DMS 273 (cell line): ENCODE results near the gene WNT6.

Source experiments
- DNase-seq: peaks from one replicate; lab custom pipeline; 2025; ENCODE audit not compliant: unreplicated experiment; lab: John Stamatoyannopoulos, UW

The WNT6 gene

DNA sequence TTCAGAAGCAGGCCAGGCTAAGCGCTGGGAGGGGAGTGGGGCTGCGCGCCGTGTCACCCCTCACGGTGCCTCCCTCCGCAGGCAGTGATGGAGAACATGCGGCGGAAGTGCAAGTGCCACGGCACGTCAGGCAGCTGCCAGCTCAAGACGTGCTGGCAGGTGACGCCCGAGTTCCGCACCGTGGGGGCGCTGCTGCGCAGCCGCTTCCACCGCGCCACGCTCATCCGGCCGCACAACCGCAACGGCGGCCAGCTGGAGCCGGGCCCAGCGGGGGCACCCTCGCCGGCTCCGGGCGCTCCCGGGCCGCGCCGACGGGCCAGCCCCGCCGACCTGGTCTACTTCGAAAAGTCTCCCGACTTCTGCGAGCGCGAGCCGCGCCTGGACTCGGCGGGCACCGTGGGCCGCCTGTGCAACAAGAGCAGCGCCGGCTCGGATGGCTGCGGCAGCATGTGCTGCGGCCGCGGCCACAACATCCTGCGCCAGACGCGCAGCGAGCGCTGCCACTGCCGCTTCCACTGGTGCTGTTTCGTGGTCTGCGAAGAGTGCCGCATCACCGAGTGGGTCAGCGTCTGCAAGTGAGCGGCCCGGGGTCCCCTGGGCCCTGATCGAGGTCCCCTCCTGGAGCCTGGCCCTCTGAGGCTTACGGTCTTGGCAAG is 33.2 kb downstream of the WNT6 start:
- DNase-seq, result peak; percentile 89

DNA sequence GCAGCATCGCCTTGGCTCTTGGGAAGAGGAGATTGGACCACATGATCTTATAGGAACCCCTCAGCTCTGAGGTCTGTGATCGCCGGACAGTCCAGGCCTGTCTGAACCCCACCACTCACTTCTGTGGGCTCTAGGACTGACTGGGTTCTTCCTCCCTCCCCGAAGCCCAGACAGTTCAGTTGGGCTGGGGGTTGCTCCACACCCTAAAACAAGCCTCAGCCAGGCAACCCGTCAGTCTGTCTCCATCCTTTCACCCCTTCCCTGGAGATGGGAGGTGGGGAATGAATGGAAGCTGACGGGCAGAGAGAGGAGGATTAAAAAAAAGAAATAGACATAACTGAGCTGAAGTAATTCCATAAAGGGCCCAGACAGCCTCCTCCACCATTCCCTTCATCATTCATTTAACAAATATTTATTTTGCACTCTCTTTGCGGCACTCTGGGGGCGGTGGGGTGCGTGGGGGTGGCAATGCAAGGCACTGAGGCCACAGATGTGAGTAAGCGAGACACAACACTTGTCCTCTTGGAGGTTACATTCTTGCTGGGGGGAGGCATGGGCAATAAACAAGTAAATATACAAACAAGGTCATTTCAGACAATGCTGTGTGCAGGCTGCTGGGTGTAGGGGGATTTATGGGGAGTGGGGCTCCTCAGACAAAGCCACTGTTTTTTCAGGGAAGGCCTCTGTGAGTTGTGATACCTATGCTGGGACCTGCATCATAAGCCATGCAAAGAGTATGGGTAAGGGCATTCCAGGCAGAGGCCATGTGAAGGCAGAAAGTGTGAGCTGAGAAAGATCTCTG is 33.9 kb downstream of the WNT6 start:
- no peak for DNase-seq

DNA sequence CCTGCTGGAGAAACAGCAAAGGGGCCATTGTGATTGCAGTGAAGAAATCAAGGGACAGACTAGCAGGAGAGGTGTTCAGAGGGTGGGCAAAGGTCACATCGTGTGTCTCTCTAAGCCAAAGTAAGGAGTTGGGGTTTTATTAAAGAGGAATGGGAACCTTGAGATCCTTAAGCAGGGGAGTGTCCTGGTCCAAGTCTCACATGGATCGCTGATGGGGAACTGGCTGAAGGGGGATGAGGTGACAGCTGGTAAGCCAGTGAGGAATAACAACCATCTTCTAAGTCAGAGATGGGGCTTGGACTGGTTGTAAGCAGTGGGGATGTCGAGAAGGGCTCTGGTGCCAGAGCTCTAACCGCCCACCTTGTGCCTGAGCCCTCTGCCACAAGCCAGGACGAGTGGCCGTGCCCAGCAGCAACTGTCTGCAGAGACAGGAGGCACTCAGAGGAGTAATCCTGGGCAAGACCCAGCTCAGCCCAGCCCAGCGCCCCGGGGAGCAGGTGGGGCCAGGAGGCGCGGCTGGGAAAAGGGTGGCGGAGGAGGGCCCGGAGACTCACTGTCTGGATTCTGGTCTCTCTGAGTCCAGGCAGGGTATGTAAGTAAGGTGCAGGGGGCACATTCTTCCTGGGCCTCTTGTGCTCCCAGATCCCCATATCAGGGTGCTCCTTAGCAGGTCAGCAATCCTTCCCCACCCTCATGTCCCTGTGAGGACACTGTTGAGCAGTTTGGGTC is 34.7 kb downstream of the WNT6 start:
- peak; percentile 51 for DNase-seq

DNA sequence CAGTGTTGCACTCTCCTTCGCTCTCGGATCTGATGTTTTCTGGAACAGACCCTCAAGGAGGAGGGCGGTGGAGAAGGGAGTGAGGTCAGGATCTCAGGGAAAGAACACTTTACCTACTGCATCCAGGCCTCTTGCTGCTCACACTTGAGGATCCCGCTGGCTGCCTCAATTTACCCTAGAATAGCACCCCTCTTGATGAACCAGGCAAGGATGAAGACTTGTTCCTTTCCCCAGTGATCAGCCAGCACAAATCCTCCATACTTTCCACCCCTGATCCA is 35.2 kb downstream of the WNT6 start:
- no peak for DNase-seq

DNA sequence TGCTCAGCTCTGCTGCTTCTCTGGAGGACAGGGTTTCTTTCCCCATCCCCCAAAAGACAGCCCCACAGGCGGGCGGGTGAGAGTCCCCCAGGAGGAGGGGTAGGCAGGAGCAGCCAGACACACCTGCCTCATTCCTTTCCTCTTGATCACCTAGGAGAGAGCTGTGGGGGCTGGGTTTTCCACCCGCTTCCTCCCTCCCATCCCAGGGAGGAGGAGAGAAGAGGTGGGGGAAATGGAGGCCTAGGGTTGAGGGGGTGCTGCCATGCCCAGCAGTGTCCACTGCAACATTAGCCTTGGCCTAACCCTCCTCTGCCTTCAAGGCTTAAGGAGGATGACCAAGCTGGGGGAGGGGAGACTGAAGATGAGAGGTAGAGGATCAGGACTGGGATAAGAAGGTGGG is 35.7 kb downstream of the WNT6 start:
- DNase-seq, result no peak

DNA sequence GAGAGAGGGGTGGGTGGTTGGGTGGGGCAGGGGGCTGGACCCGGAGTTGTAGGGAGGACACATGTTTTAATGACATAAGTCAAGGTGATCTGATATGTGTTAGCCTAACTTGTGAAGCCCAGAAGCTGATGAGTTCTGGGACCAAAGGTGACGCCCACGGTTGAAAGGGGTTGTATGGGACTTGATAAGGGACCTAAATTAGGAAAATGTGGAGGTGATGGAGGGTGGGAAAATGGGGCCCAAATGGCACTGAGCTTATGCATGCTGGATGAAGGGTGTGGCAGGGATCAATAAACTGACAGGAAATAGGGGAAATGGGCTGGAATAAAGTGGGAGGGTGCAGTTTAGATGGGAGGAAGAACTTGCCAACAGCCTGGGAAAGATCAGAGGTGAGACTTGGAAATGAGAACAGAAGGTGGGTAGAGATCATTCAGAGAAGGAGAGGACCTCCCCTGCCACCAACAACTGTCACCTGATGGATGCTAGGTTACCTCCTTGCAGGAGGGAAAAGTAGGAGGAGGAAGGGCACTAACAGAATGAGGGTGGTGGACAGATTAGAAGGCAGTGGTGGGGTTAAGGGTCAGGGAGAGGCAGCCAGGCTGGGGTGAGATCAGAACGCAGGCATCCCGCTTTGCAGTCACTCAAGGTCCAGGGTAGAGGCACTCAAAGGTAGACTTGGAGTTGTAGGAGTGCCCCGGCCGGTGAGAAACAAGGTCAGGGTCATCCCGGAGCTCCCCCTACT is 36.3 kb downstream of the WNT6 start:
- no peak for DNase-seq

DNA sequence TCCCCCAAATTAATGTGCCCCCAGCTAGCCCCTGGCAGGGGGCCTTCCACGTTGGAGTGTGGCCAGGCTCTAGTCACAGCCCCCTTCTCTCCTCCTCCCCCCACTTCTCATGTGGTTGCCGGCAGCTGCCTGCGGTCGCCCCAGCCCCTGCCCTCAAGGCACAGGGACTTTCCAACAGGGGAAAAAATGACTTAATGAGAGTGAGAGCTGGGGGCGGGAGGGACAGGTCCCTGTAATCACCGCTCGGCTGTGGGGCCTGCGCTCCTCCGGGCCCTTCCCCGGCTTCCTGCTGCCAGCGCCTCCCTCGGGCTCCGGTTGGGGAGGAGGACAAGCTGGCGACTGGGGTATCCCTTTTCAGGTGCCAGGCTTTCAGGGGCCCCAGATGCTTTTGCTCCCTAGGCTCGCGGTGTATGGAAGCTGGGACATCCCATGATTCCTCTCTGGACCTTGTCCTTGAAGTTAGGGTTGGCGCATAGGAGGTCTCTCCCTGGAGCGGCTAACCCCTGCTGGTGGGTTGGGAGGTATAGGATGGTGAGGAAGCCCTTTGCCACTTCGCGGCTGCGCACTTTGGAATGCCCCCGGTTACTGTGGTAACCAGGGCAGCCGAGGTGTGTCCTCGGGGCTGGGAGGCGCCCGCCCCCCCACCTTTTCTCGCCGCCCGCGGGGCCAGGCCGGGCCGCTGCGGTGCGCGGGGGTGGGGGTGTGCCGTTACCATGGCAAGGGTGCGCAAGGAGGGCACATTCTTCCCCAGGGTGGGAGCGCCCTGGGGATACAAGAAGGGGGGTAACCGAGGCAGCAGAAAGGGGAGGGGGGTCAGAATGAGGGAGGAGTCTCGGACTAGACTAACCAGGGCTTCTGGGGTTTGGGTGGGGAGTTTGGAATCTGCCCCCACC is 37.1 kb downstream of the WNT6 start:
- DNase-seq, result peak; percentile 92

DNA sequence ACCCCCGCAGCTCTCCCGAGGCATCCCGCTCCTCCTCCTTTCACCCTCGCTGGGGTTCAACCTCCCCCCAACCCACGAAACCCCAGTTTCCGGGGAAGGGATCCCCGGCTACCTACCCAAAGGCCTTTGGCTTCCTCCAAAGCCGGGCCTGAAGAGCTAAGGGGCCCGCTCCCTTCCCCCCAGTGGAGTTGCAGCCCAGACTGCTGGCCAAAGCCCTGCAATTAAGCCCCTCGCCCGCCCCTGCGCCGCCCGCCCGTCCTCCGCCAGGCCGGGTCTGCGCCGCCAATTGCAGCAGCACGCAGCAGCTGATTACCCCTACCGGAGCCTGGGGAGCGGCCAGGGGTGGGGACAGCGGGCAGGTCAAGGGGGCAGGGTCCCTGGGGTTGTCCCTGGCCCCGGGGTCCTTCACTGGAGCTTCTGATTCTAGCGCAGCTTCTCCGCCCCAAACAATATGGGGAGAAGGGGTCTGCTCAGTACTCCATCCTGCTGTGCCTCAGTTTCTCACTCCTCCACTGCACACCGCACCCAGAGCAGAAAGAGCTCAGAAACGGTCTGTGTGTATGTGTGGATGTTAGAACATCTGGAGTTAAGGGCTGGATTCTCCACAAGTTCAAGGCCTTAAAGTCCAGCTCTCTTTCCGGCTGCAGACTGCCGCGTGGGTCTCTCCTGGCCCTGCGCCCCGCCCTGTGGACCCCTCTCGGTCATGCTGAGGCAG is 37.9 kb downstream of the WNT6 start:
- no peak for DNase-seq

DNA sequence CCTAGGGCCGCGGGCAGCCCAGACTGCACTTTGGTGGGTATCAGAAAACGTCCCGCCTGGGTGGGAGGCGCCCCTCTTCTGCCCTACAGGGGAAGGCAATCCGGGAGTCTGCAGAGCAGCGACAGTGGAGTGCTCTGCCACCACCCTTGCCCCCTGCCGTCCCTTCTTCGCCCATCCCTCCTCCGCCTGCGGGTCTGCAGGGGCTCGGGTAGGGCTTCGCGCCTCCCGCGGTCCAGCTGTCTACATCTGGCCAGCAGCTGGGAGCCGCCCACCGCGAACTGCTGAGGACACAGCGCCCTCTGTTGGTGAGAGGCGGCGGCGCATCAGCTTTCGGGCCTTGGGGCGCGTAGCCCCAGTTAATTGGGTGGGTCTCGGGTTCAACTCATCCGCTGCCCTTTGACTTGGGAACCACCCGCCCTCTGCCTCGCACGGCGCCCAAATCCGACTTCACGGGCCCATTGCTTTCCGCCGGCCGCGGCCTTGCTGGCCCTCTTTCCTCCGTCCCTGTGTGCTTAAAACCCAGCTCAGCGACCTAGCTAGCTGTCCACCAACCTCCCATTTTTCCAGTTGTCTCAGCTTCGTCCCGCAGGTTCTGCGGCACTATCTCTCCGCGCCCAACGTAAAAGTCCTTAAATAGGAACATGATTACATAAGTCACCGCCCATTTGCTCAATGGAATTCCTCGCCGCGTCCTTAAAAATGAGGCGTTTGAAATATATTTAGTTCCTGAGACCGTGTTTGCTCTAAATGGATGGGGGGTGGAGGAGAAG is 38.7 kb downstream of the WNT6 start:
- DNase-seq, result peak; percentile 82

DNA sequence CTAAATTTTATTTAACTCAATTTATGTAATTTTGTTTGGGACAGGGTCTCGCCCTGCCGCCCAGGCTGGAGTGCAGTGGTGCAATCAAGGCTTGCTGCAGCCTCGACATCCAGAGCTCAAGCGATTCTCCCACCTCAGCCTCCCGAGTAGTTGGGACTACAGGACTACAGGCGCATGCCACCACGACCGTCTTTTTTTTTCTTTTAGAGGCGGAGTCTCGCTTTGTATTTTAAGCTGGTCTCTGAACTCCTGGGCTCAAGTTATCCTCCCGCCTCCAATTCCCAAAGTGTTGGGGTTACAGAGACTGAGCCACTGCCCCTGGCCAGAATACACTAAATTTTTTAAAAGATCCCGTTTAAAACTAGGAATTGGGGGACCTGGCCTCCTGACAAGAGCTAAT is 39.5 kb downstream of the WNT6 start:
- DNase-seq, result no peak

DNA sequence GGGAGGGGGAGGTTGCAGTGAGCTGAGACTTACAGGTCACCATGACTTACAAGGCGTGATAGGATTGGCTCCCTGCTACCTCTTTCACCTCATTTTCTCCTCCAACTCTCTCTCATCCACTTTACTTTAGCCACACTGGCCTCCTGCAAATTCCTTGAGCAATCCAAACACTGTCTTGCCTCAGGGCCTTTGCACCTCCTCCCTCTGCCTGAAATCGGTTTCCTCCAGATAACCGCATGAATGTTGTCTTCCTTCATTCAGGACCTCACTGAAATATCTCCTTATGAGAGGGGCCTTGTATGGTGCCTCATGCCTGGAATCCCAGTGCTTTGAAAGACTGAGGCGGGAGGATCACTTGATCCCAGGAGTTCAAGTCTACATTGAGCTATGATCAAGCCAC is 42.8 kb downstream of the WNT6 start:
- no peak for DNase-seq

DNA sequence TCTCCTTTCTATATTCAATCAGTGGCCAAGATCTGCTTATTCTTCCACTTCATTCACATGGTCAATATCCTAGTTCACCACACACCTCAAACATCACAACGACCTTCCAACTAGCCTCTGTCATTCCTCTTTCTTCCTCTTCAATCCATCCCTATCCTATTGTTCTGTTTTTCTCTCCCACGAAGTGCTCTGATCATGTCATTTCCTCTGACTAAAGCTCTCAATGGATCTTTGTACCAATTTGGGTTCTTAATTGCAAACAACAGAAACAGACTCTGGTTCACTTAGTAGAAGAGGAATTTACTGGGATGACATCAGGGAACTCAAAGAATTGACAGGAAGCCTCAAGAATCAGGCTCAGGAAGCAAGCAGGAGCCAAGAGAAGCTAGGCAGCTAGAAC is 44.6 kb downstream of the WNT6 start:
- no peak for DNase-seq

DNA sequence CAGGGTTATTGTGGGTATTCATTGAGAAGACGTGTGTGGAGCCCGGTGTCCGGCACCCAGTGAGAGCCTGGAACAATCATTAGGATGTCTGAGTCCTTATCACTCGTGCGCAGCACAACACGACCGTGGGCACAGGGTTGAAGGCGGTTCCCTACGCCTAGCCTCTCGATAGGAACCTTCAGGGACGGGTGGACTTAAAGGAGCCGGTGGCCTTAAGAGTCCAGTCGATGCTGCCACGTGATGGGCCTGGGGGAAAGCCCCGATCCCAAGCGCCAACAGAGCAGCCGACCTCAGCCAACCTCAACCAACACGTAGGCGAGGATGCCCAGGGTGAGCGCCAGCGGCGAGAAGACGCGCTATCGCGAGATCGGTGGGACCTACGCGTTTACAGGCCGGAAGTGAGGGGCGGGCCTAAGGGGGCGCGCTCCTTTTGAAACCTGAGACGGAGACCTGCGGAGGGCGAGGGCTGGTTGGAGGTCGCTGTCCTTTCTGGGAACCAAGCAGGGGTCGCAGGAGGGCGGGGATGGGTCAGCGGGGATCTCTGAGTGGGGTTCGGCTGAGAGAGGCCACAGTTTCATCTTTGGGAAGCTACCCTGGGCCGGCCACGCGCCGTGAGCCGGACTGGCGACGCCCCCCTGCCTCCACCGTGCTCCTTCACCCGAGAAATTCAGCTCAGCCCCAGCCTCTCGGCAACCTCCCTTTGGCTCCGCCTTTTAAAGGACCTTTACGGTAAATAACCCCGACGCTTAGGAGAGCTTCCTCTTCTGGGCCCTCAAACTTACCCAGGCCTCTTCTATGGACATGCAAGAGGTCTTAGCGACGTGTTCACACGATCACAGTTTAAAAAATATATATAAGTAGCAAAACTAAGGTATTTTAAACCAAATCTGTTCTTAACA is 49.4 kb downstream of the WNT6 start:
- peak; percentile 98 for DNase-seq

DNA sequence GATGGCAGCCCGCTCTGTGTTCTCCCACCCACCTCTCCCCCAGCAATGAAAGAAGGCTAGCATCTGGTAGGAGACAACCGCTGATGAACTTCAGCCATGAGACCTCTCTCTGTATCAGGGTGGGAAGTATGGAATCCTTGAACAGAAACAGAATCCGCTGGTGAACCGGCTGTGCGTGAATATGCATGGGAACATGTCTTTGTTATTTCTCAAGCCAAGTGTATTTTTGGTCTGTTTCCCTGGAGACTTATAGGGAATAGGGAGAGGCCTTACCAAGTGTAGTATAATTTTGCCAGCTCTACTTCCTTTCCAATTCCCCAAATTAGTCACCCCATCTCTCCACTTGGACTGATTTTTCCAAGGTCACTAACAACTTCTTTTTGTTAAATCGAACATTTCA is 51.1 kb downstream of the WNT6 start:
- DNase-seq, result peak; percentile 33

DNA sequence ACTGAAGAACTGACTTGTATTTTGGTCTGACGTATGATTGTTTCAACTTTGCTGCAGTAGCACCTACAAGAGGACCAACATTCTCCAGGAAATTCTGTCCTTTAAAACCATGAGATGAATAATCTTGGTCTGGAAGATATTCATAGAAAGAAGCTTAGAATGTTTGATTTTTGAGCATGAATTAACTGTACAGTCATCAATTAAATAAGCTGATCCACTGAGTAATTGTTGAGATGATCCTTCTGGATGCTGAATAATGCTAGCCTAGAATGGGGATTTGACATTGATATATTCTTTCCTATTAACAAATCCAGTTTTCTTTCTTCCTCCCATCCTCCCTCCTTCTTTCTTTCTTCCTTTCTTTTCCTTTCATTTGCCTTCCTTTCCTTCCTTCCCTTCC is 60.9 kb downstream of the WNT6 start:
- DNase-seq, result no peak
